Body of pancreas (tissue), 4 donors: ENCODE measurements around the gene AGRN.

ENCODE experiments used
- POLR2A ChIP-seq, 3 donors: fragments of 450-650 bp; IDR thresholded peaks; one replicate each; pipeline ENCODE4 v1.6.1; 2016; ENCODE audit warnings: antibody characterized with exemption in 3 of 3, mild to moderate bottlenecking in 2 of 3
- TF ChIP-seq, protein P1 (sequence below), 7 experiments: fragments of 450-650 bp in 4 of 7; fragments of 200-600 bp in 3 of 7; sonication (generic) in 3 of 7; IDR thresholded peaks; one replicate each; pipeline ENCODE4 v1.5.1; 2016 to 2019; ENCODE audit warnings: antibody characterized with exemption in 7 of 7

DNA sequence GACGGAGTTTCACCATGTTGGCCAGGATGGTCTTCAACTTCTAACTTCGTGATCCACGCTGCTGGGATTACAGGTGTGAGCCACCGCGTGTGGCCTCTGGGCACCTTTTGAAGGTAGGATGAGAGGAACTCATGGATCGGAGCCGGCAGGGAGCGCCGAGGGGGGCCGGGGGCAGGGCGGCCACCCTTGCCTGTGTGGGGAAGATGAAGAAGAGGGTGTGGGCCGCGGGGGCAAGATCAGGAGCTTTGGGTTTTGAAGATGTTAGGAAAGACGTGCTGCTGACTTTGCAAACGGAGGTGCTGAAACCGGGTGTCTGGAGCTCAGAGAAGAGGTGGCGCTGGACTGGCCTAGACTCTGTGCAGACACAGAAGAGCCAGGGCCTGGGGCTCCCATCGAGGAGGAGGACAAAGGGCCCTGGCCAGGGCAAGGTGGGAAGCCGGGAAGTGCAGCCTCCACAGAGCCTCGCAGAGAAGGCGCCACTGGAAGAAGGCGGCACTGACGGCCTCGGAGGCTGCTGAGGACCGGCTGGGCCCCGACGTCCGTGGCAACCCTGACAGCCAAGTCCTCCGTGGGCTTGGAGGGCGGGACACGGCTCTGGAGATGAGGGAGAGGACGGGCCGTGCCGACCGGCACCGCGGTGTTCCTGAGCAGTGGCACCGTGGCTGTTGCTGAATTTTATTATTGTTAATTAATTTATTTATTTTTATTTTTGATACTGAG lies 40.5 kb downstream of the AGRN start:
- TF ChIP-seq, protein P1, sequence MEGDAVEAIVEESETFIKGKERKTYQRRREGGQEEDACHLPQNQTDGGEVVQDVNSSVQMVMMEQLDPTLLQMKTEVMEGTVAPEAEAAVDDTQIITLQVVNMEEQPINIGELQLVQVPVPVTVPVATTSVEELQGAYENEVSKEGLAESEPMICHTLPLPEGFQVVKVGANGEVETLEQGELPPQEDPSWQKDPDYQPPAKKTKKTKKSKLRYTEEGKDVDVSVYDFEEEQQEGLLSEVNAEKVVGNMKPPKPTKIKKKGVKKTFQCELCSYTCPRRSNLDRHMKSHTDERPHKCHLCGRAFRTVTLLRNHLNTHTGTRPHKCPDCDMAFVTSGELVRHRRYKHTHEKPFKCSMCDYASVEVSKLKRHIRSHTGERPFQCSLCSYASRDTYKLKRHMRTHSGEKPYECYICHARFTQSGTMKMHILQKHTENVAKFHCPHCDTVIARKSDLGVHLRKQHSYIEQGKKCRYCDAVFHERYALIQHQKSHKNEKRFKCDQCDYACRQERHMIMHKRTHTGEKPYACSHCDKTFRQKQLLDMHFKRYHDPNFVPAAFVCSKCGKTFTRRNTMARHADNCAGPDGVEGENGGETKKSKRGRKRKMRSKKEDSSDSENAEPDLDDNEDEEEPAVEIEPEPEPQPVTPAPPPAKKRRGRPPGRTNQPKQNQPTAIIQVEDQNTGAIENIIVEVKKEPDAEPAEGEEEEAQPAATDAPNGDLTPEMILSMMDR (IDR thresholded peaks at IDR 0.05): no peak
- TF ChIP-seq POLR2A (IDR thresholded peaks at IDR 0.05): no peak
